SHP77 (cell line): Measurements from ENCODE around the gene UBAP2L.
"Not testable (repeated sequence)": the region's sequence is repeated elsewhere in the genome, so short reads cannot be mapped to it uniquely, and the experiment has no call there.

Experiments
- DNase-seq, 2 experiments: peaks; one replicate each; lab custom pipeline; 2025; lab: John Stamatoyannopoulos, UW

Gene UBAP2L

DNA sequence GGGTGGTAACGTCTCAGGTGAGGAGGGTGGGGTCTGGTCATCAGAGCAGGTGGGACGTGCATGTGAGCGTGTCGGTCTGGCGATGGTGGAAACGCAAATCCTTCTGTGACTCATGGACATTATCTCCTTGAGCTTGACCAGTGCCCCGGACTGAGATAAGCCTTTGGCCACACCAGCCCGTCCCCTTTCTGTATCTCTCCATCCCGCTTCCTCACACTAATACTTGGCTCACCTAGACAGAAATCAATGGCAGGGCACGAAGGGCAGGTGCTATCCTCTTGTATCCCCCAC is 92.3 kb downstream of the UBAP2L start:
- no peak for DNase-seq

DNA sequence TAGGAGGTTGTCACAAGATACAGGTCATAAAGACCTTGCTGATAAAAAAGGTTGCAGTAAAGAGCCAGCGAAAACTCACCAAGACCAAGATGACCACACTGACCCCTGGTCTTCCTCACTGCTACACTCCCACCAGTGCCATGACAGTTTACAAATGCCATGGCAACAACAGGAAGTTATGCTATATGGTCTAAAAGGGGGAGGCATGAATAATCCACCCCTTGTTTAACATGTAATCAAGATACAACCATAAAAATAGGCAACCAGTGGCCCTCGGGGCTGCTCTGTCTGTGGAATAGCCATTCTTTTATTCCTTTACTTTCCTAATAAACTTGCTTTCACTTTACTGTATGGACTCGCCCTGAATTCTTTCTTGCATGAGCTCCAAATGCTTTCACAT is 93.5 kb downstream of the UBAP2L start:
- DNase-seq = not testable (repeated sequence)

DNA sequence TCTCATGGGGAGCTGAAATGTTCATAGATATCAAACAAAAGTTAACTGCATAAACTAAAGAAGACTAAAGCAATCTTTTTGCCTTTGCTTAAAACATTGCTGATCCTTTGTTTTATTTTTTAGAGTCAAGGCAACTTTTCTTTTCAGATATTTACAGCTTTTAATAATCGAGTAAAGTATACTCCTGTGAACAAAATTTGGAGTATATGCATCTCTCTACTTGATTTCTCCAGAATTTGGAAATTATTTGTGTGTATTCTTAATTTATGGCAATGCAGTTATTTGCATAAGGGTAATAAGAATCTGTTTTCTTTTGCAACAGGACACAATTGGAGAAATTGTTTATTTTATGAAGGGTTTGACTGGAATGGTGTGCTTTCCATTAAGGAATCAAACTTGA is 95.9 kb downstream of the UBAP2L start:
- DNase-seq = no peak

DNA sequence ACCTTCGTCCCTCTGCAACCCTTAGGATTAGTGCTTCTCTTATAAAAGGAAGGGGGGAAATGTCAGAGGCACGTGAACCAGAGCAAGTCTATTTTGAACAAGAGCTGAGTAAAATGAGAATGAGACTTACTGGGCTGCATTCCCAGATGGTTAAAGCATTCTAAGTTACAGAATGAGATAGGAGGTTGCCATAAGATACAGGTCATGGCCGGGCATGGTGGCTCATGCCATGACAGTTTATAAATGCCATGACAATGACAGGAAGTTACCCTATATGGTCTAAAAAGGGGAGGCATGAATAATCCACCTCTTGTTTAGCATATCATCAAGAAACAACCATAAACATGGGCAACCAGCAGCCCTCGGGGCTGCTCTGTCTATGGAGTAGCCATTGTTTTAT is 97.6 kb downstream of the UBAP2L start:
- no peak for DNase-seq
